Activated naive CD4-positive, alpha-beta T cell (primary cell): ENCODE results near the gene INHBA.

ENCODE experiments used
- DNase-seq, 4 experiments: peaks; one replicate each; lab custom pipeline; 2025; lab: John Stamatoyannopoulos, UW

The INHBA gene

GRCh38 chr7:41702635-41703371 is at the start of gene INHBA:
TSS of gene INHBA (minus strand) at chr7:41703090. CDS start at chr7:41700374, 2,716 bp downstream.
- no peak for DNase-seq

DNA sequence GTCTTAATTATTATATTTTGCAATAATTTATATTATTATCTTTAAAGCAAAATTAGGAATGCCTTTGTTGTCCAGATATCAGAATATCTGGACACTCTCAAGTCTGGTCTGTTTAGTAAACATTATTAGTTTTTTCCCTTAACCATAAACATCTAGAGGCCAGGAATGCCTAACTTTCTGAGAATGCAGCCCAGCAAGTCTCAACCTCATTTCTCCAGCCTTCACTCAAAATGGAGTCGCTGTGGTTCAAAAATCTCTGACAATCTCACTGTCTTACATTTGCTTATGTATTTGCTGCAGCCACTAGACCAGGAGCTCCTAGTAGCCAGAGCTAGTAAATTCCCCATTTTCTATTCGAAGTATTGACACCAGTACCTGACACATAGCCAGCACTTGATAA is 49.7 kb upstream of the INHBA start:
- DNase-seq, result no peak

GRCh38 chr7:41750661-41751540 is 48.0 kb upstream of the INHBA start:
- DNase-seq, result no peak

GRCh38 chr7:41747961-41748360 is 45.1 kb upstream of the INHBA start:
- DNase-seq, result no peak

DNA sequence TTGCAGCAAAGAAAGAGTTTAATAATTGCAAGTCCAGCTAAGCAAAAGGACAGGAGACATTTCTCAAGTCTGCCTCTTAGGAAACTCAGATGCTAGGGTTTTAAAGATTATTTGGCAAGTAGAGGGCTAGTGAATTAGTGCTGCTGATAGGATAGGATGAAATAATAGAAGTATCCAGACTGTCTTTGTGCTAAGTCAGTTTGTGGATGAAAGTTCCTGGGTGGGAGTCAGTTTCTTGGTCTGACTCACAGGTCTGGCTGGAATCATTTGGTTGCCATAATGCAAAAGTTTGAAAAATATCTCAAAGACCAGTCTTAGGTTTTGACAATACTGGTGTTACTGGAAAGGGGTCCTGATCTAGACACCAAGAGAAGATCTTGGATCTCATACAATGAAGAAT is 42.6 kb upstream of the INHBA start:
- no peak for DNase-seq

- DNase-seq, result no peak
Observed at GRCh38 chr7:41744161-41744560, 41.3 kb upstream of the INHBA start.

GRCh38 chr7:41742401-41743020 is 39.6 kb upstream of the INHBA start:
- no peak for DNase-seq

DNA sequence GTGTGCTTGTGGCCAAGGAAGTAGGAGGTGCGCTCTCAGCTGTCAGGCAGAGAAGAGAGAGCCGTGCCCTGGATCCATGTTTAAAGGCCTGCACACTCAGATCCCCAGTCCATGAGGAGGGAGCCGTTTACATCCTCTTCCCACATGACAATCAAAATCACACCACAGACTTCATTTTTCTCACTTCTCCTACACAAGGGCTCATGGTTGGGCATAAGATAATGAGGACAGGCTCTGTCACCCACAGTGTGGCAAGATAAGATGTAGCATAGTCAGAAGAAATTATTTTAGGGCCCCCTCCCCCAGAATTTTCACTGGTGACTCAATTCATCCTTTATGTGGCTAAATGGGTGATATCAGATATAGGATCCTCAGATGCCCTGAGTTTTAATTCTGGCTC is 35.9 kb upstream of the INHBA start:
- no peak for DNase-seq

DNA sequence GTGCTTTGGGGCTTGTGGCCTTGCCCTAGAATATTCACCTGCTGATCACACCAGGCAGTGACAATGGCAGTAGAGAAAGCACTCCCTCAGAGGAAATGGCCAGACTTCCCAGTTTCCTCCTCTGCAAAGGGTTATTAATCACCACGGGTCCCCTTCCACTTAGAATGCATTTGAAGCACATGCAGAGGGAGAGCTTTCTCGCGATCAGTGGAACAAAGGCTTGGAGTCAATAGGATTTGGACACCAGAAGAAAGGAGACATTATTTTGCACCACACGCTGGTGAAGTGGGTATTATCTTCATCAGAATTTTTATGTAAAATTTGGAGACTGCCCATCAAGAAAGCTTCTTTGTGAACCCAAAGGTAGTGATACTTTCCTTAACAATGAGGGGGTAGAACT is 35.4 kb upstream of the INHBA start:
- DNase-seq, result no peak

GRCh38 chr7:41735206-41735605 is 32.3 kb upstream of the INHBA start:
- no peak for DNase-seq

- no peak for DNase-seq
Observed at GRCh38 chr7:41732843-41733306, 30.0 kb upstream of the INHBA start.

DNA sequence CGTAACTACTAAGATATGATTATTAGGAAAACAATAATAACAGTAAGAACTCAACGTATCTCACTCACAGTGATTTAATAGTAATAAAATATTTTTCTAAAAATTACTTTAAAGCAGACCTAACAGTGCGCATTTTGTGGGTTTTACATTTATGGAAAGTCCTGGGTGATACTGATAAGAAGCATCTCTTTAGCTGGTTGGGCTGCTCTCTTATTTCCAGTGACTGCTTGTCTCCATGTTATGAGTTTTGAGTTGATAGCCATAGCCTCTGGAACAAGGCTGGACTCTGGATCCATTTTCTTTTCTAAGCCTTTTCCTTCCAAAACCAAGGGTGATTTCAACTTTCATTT is 29.5 kb upstream of the INHBA start:
- no peak for DNase-seq

DNA sequence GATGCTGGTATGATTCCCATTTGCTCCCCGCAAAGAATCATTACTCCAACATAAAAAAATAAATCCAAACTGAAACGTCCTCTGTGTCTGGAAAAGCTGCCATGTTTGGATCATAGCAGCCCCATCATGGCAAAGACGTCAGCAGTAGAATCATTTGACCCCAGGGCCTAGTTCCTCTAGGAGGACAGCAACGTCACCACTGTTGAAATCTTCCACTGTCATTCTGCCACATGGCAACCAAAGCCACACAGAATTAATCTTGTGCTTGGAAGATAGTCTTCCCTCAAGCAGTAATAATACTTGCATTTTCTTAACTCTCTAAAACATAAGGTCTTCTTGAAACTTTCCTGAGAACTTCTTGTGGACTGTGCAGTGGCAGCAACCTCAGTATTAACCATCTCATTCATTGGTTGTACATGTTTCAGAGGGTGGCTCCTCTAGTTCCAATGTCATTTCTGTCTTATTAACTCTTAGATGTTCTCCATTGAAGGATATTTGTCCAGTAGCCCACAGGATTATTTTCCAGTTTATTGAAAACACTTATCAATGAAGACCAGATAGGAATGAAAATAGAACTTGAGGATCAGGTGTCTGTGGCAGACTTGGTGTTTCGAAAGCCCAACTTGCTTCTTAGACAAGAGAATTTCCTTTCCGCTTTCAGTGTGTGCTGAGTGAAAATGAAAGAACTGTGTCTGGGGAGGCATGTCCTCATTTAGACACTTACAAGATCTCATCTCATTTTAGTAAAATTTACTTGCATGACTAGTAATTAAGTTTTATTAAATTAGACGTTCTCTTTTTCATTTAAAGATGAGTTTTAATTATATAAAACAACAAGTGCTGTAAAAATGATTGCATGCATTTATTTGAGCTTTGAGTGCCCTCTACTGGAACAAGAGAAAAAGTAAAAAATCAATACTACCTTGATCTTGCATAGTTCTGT is 28.9 kb upstream of the INHBA start:
- DNase-seq, result no peak

- DNase-seq, result no peak
Observed at GRCh38 chr7:41730668-41731067, 27.8 kb upstream of the INHBA start.

- no peak for DNase-seq
Observed at GRCh38 chr7:41730161-41730560, 27.3 kb upstream of the INHBA start.

- no peak for DNase-seq
Observed at GRCh38 chr7:41729059-41729458, 26.2 kb upstream of the INHBA start.

GRCh38 chr7:41725013-41725412 is 22.1 kb upstream of the INHBA start:
- DNase-seq, result no peak

DNA sequence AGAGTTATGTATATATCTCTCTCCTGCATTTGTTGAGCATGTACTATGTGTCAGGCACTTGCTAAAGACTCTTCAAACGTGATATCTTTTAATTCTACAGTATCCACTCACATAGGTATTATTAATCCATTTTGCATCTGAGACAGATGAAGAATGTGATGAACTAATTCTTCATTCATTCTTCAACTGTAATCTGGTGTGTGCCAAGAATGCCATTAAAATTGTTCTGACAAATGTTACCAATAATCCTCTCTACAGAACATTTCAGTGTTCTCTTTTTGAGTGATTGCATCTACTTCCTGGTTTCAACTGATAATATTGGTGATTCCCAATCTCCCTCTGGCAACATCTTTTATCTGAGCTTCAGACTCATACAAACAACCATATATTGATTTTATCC is 18.0 kb upstream of the INHBA start:
- DNase-seq, result no peak

- no peak for DNase-seq
Observed at GRCh38 chr7:41720046-41720445, 17.2 kb upstream of the INHBA start.

DNA sequence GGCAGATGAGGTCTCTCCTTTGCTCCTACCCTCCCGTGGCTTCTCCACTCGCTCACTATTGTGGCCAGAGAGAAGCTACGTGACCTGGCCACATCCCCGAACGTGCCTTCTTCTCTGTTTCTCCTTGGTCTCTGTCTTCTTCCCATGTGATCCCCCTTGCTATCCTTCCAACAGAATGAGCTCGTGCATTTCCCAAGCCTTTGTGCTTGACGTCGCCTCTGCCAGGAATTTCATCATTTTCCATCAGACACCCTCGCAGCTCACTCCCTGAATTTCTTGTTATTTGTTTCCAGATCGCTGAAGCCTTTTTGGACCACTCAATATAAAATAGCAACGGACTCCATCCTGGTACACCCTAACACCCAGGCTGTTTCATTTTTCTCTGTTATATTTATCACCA is 13.8 kb upstream of the INHBA start:
- no peak for DNase-seq

DNA sequence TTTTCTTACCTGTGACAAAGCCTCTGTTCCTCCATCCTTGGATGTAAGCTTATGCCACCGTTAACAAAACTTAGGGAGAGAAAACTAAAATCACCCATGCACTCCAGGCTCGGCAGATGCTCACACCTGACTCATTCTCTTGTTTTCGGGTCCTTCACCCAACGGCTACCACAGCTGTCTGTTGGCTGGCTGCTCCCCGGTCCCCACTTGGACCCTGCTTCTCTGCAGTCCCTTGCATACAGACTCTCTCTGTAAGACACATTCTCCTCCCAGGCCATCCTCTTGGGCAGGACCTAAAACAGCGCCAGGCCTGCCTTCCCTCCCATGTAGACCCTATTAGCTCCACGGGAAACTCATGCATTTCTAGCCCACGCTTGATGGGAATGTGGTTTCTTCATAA is 12.1 kb upstream of the INHBA start:
- DNase-seq, result no peak
